Activated CD8-positive, alpha-beta memory T cell treated with anti-CD3 and anti-CD28 coated beads, Interleukin-2, amount 10 ng/mL, durations not matched to agents 7 days and 5 days (primary cell): Measurements from ENCODE around the gene ORMDL1. TPM values are rescaled to one million over a fixed set of nuclear protein-coding genes. Genes with fewer than 3 reads are reported as not detected.

ENCODE experiments used
- ATAC-seq: fragments of 150-1000 bp; cut with Tn5 transposase; one replicate; pipeline ENCODE4 v1.10.0; 2021; ENCODE audit warnings: moderate library complexity
- CTCF ChIA-PET: fragments of 350-600 bp; sonication (Branson Sonifier 250); formaldehyde crosslinking; loops from one replicate; lab custom pipeline; 2021; ENCODE audit warnings: antibody characterized with exemption; lab: Charles Lee
- DNase-seq: peaks from one replicate; pipeline ENCODE4 v3.0.0-alpha.2; 2020
- H3K27ac Mint-ChIP-seq: one replicate; pipeline ENCODE4 v1.8.0; 2021; ENCODE audit warnings: mild to moderate bottlenecking, mixed read lengths
- H3K27me3 Mint-ChIP-seq: one replicate; pipeline ENCODE4 v1.8.0; 2021; ENCODE audit warnings: mixed read lengths
- H3K36me3 Mint-ChIP-seq: one replicate; pipeline ENCODE4 v1.8.0; 2021; ENCODE audit warnings: mild to moderate bottlenecking, mixed read lengths
- H3K4me1 Mint-ChIP-seq: one replicate; pipeline ENCODE4 v1.8.0; 2021; ENCODE audit warnings: mixed read lengths
- H3K4me3 Mint-ChIP-seq: one replicate; pipeline ENCODE4 v1.8.0; 2021; ENCODE audit warnings: mild to moderate bottlenecking, moderate library complexity, mixed read lengths
- H3K9me3 Mint-ChIP-seq: one replicate; pipeline ENCODE4 v1.8.0; 2022; ENCODE audit warnings: low read depth, mixed read lengths
- total RNA-seq, 2 experiments: library from RNA; stranded (reverse); gene quantifications; one replicate each; pipeline ENCODE4 v1.2.3, GENCODE V29; 2021

Gene ORMDL1
- 10 to 100 TPM; 62.0 to 76.7 TPM for total RNA-seq

GRCh38 chr2:189783927-189784867, at the start of gene ORMDL1, which contains the start of gene PMS1:
ORMDL1 (minus strand) TSS chr2:189784339; CDS start chr2:189782595, 1,744 bp downstream.
PMS1 (plus strand) TSS chr2:189784450; CDS start chr2:189791810, 7,360 bp downstream.
- peak; percentile 94 for ATAC-seq
- Mint-ChIP-seq H3K9me3 (no peaks in the 10 kb centered on the region), H3K36me3 (peaks cover 49% of the 10 kb centered on the region), H3K27me3 (no peaks in the 10 kb centered on the region), H3K4me3 (peak within 1 kb of the TSS; percentile 93), H3K27ac (peak within 1 kb of the TSS; percentile 97), H3K4me1 (peaks cover 57% of the 10 kb centered on the region)
- CTCF ChIA-PET, result interaction anchor here (1.0 to 1.4 kb wide), 4 partner anchors 15 to 123 kb away, joined by 3 to 7 read pairs (median 4); partner anchors contain the start of genes ASNSD1 and OSGEPL1
- peak; percentile 96 for DNase-seq

- H3K4me1 Mint-ChIP-seq, result no peaks in the 10 kb centered on the region
- no peaks in the 10 kb centered on the region for H3K9me3 Mint-ChIP-seq
- ATAC-seq (no peak), DNase-seq (no peak)
- no peak overlapping the region for H3K4me3 Mint-ChIP-seq
- no peaks in the 10 kb centered on the region for H3K27me3 Mint-ChIP-seq
- peaks cover 22% of the 10 kb centered on the region for H3K36me3 Mint-ChIP-seq
- H3K27ac Mint-ChIP-seq, result no peak overlapping the region
- CTCF ChIA-PET, result interaction anchor here (0.6 kb wide), 1 partner anchor 135 kb away, joined by 9 read pairs; no protein-coding TSS in a partner anchor
These were observed 46.4 kb upstream of the ORMDL1 start for GRCh38 chr2:189830510-189830909.

GRCh38 chr2:189829102-189829833, 45.1 kb upstream of the ORMDL1 start:
- Mint-ChIP-seq H3K9me3 (no peaks in the 10 kb centered on the region), H3K4me1 (no peaks in the 10 kb centered on the region), H3K27ac (no peak overlapping the region), H3K4me3 (no peak overlapping the region), H3K36me3 (peaks cover 21% of the 10 kb centered on the region), H3K27me3 (no peaks in the 10 kb centered on the region)
- no peak for DNase-seq
- CTCF ChIA-PET, result interaction anchor here (1.3 kb wide), 1 partner anchor 14 kb away, joined by 4 read pairs; no protein-coding TSS in a partner anchor
- ATAC-seq, result no peak

- CTCF ChIA-PET, result no interaction called here
- H3K4me3 Mint-ChIP-seq, result no peak overlapping the region
- no peaks in the 10 kb centered on the region for H3K9me3 Mint-ChIP-seq
- H3K27ac Mint-ChIP-seq, result no peak overlapping the region
- DNase-seq (no peak), ATAC-seq (no peak)
- peaks cover 20% of the 10 kb centered on the region for H3K36me3 Mint-ChIP-seq
- no peaks in the 10 kb centered on the region for H3K4me1 Mint-ChIP-seq
- H3K27me3 Mint-ChIP-seq, result no peaks in the 10 kb centered on the region
These were observed 41.9 kb upstream of the ORMDL1 start for GRCh38 chr2:189826039-189826438.

- no peak for DNase-seq
- no peak for ATAC-seq
- Mint-ChIP-seq H3K4me1 (no peaks in the 10 kb centered on the region), H3K9me3 (no peaks in the 10 kb centered on the region), H3K27me3 (no peaks in the 10 kb centered on the region), H3K36me3 (peaks cover 29% of the 10 kb centered on the region), H3K4me3 (no peak overlapping the region), H3K27ac (no peak overlapping the region)
- CTCF ChIA-PET, result no interaction called here
These were observed 40.7 kb upstream of the ORMDL1 start for GRCh38 chr2:189824694-189825396.

- Mint-ChIP-seq H3K27ac (no peak overlapping the region), H3K36me3 (peaks cover 39% of the 10 kb centered on the region), H3K27me3 (no peaks in the 10 kb centered on the region), H3K4me3 (no peak overlapping the region), H3K9me3 (no peaks in the 10 kb centered on the region), H3K4me1 (peaks cover 10% of the 10 kb centered on the region)
- CTCF ChIA-PET, result no interaction called here
- ATAC-seq (no peak), DNase-seq (no peak)
These were observed 38.0 kb upstream of the ORMDL1 start for GRCh38 chr2:189821953-189822748.

GRCh38 chr2:189819297-189819704, 35.2 kb upstream of the ORMDL1 start:
- H3K36me3 Mint-ChIP-seq, result peaks cover 45% of the 10 kb centered on the region
- DNase-seq (no peak), ATAC-seq (no peak)
- no peak overlapping the region for H3K4me3 Mint-ChIP-seq
- H3K27ac Mint-ChIP-seq, result no peak overlapping the region
- CTCF ChIA-PET, result no interaction called here
- peaks cover 10% of the 10 kb centered on the region for H3K4me1 Mint-ChIP-seq
- no peaks in the 10 kb centered on the region for H3K27me3 Mint-ChIP-seq
- no peaks in the 10 kb centered on the region for H3K9me3 Mint-ChIP-seq

GRCh38 chr2:189818249-189819038, 34.3 kb upstream of the ORMDL1 start:
- CTCF ChIA-PET, result no interaction called here
- DNase-seq, result no peak
- Mint-ChIP-seq H3K4me3 (no peak overlapping the region), H3K27me3 (no peaks in the 10 kb centered on the region), H3K27ac (no peak overlapping the region), H3K9me3 (no peaks in the 10 kb centered on the region), H3K36me3 (peaks cover 53% of the 10 kb centered on the region), H3K4me1 (peaks cover 10% of the 10 kb centered on the region)
- ATAC-seq, result no peak

- peaks cover 2% of the 10 kb centered on the region for H3K4me1 Mint-ChIP-seq
- peaks cover 22% of the 10 kb centered on the region for H3K36me3 Mint-ChIP-seq
- ATAC-seq (no peak), DNase-seq (no peak)
- no peaks in the 10 kb centered on the region for H3K9me3 Mint-ChIP-seq
- H3K27me3 Mint-ChIP-seq, result no peaks in the 10 kb centered on the region
- CTCF ChIA-PET, result no interaction called here
- no peak overlapping the region for H3K27ac Mint-ChIP-seq
- H3K4me3 Mint-ChIP-seq, result no peak overlapping the region
These were observed 19.3 kb upstream of the ORMDL1 start for GRCh38 chr2:189803431-189803830.

GRCh38 chr2:189802396-189802912, 18.3 kb upstream of the ORMDL1 start:
- peaks cover 25% of the 10 kb centered on the region for H3K36me3 Mint-ChIP-seq
- no peak for ATAC-seq
- CTCF ChIA-PET, result interaction anchor here (0.5 kb wide), 1 partner anchor 51 kb away, joined by 3 read pairs; no protein-coding TSS in a partner anchor

GRCh38 chr2:189799531-189799930, 15.4 kb upstream of the ORMDL1 start:
- Mint-ChIP-seq H3K4me3 (no peak overlapping the region), H3K9me3 (no peaks in the 10 kb centered on the region), H3K27ac (no peak overlapping the region), H3K27me3 (no peaks in the 10 kb centered on the region), H3K36me3 (peaks cover 29% of the 10 kb centered on the region), H3K4me1 (peaks cover 7% of the 10 kb centered on the region)
- no peak for DNase-seq
- ATAC-seq, result no peak
- CTCF ChIA-PET, result interaction anchor here (1.3 kb wide), 1 partner anchor 125 kb away, joined by 3 read pairs; the partner anchor contains the start of gene ANKAR

More at GRCh38 chr2:189802396-189802912, 18.3 kb upstream of the ORMDL1 start:
- Mint-ChIP-seq H3K27ac (no peak overlapping the region), H3K4me1 (peaks cover 7% of the 10 kb centered on the region), H3K4me3 (no peak overlapping the region), H3K27me3 (no peaks in the 10 kb centered on the region), H3K9me3 (no peaks in the 10 kb centered on the region)
- no peak for DNase-seq
